GM12892 (cell line): ENCODE measurements around the gene AUNIP.

Experiments
- DNase-seq: peaks from one replicate; pipeline ENCODE4 v3.0.0; 2011; ENCODE audit not compliant: insufficient read length
- FAIRE-seq: peaks from 2 replicates; lab custom pipeline; 2011; peaks lifted over from hg19 to GRCh38; lab: Jason Lieb, UNC
- POLR2A ChIP-seq: IDR thresholded peaks from 2 replicates; pipeline ENCODE4 v1.6.1; 2011; ENCODE audit warnings: low read depth, low read length, control low read depth
- POLR2AphosphoS5 ChIP-seq: IDR thresholded peaks from 2 replicates; pipeline ENCODE4 v1.6.1; 2011; ENCODE audit warnings: low read depth, low read length, control low read depth
- TAF1 ChIP-seq: IDR thresholded peaks from 2 replicates; pipeline ENCODE4 v1.6.1; 2011; ENCODE audit warnings: low read depth, mild to moderate bottlenecking, control low read depth, low read length, borderline replicate concordance

AUNIP gene

GRCh38 chr1:25836695-25837094 lies 22.6 kb downstream of the AUNIP start:
- TF ChIP-seq POLR2AphosphoS5 = no peak
- FAIRE-seq = no peak
- no peak for DNase-seq

- no peak for TF ChIP-seq POLR2A
- TF ChIP-seq TAF1 = no peak
- no peak for TF ChIP-seq POLR2AphosphoS5
- FAIRE-seq = no peak
- no peak for DNase-seq
Measured at GRCh38 chr1:25834894-25835293, 24.4 kb downstream of the AUNIP start.

DNA sequence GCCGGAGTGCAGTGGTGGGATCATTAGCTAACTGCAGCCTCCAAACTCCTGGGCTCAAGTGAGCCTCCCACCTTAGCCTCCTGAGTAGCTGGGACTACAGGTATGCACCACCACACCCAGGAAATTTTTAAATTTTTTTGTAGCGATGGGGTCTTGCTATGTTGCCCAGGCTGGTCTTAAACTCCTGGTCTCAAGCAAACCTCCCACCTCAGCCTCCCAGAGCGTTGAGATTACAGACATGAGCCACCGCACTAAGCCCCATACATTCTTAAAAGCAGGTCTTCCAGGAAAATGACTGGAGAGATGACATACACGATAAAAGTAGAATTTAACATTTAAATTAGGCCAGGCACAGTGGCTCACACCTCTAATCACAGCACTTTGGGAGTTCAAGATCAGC lies 26.1 kb downstream of the AUNIP start:
- DNase-seq (no peak), FAIRE-seq (no peak)
- TF ChIP-seq POLR2A (no peak), POLR2AphosphoS5 (no peak), TAF1 (no peak)

- no peak for TF ChIP-seq POLR2A
- no peak for TF ChIP-seq POLR2AphosphoS5
- TF ChIP-seq TAF1 = no peak
- DNase-seq = no peak
- FAIRE-seq = no peak
Measured at GRCh38 chr1:25832336-25833037, 26.8 kb downstream of the AUNIP start.

DNA sequence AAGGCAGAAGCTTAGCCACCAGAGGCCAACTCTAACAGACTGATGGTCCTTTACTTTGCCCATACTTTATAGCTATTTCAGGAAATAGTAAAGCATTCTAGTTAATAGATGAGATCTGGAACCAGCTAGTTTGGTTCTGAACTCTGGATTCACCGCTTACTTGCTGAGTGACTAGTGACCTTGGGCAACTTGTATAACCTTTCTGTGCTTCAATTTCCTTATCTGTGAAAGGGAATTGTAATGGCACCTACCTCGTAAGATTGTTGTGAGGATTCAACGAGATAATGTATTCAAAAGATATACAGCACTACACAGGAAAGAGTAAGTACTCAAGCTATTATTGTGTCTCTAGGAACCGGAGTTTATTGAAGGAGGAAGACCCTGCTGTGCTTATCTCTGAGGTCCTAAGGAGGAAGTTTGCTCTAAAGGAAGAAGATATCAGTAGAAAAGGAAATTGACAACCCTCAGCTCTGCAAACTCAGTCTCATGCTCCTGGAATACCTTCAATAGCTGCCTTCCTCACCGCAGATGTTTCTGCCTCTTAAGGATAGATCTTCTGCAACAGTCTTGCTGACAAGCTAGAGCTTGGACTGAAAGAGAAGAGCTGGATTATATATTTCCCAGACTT lies 27.6 kb downstream of the AUNIP start:
- DNase-seq (no peak), FAIRE-seq (peak; percentile 40)
- TF ChIP-seq TAF1 (no peak), POLR2AphosphoS5 (no peak), POLR2A (no peak)

DNA sequence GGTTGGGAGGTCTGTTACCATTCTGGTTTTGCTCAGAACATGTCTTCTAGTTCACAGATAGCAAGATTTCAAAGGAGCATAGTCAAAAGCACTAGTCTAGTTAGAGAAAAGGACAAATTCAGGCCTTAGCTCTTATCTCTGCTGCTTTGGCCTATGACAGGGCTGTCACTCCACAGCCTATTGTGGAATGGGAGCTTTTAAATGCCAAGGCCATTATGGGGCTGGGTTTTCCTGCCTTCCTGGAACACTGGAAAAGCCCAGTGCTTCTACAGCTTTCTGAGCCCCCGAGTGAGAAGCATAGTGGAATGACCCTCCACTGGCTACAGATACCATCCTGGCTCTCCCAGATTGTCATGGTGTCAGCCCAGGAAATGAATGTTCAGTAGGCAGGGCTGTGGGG lies 30.2 kb downstream of the AUNIP start:
- no peak for FAIRE-seq
- DNase-seq = no peak
- TF ChIP-seq TAF1 (no peak), POLR2A (no peak), POLR2AphosphoS5 (no peak)

- TF ChIP-seq TAF1 (no peak), POLR2AphosphoS5 (no peak), POLR2A (no peak)
- DNase-seq (no peak), FAIRE-seq (no peak)
Measured at GRCh38 chr1:25828491-25828890, 30.8 kb downstream of the AUNIP start.

DNA sequence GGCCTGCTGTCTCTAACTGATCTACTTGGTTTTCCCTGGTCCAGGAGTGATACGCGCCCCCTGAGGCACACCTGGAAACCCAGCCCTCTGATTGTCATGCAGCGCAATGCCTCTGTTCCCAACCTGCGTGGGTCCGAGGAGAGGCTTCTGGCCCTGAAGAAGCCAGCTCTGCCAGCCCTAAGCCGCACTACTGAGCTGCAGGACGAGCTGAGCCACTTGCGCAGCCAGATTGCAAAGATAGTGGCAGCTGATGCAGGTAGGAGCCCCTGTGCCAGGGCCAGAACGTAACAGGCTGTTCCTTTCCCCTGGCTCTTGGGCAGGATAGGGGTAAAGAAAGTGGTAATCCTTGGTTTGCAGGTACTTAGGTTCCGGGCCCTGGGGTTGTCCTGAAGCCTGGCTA lies 32.7 kb downstream of the AUNIP start:
- FAIRE-seq = no peak
- no peak for TF ChIP-seq POLR2A

DNA sequence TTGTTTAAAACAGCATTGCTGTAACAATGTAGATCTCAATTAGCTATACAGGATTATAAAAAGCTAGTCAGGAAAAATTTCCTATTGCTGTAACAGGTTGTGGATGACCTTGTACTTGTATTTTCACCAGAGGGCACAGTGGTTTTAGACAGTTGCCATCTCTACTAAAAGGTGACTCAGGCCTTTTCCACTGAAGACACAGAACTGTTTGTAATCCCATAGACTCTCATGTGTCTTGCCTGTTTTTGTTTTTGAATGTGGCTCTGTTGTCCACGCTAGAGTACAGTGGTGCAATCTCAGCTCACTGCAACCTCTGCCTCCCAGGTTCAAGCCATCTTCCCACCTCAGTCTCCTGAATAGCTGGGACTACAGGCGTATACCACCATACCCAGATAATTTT lies 33.7 kb downstream of the AUNIP start:
- TF ChIP-seq TAF1 = no peak
- no peak for FAIRE-seq
- DNase-seq = no peak

More for the DNA sequence above, 32.7 kb downstream of the AUNIP start:
- no peak for DNase-seq

- TF ChIP-seq TAF1 (no peak), POLR2A (no peak), POLR2AphosphoS5 (no peak)
- DNase-seq = no peak
- FAIRE-seq = no peak
Measured at GRCh38 chr1:25821630-25822091, 37.6 kb downstream of the AUNIP start.

DNA sequence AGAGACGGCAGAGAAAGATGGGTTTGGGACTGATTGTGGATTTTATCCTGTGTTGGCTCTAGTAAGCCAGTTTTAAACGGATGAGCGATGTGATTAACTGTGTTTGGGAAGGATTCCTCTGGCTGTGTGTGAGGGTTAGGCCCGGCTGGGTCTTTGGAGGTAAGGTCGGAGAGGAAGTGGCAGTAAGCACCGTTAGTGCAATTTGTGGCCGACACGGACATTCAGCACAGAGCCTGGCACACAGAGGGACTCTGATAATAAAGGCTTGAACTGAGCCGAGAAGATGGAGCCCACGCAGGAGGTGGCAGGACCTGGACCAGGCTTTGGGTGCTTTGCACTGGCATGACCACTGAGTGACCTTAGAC lies 38.2 kb downstream of the AUNIP start:
- no peak for TF ChIP-seq POLR2AphosphoS5
- TF ChIP-seq POLR2A = no peak
- no peak for TF ChIP-seq TAF1
- DNase-seq = no peak
- FAIRE-seq = no peak

GRCh38 chr1:25820247-25821111 lies 38.8 kb downstream of the AUNIP start:
- peak; percentile 72; the same call in 1 of the 2 replicates for TF ChIP-seq TAF1
- TF ChIP-seq POLR2A = peak; percentile 87
- peak; percentile 78 for TF ChIP-seq POLR2AphosphoS5
- DNase-seq (peak; percentile 84), FAIRE-seq (peak; percentile 98)
